Endothelial cell of umbilical vein (primary cell): Measurements from ENCODE around the gene FOXF1. TPM values are rescaled to one million over a fixed set of nuclear protein-coding genes. Genes with fewer than 3 reads are reported as not detected.

Experiments
- BruUV-seq: library from RNA; stranded (reverse); fragments of 400-500 nt; replicated peaks from 2 replicates; lab custom pipeline; 2021; lab: Mats Ljungman, UMichigan
- CTCF ChIA-PET: fragments of 300-600, 350-600 bp; sonication (Branson Sonifier 250); formaldehyde crosslinking; loops from one replicate; lab custom pipeline; 2021; ENCODE audit warnings: antibody characterized with exemption, inconsistent platforms; lab: Charles Lee
- POLR2A ChIA-PET: fragments of 300-600, 350-600 bp; sonication (Branson Sonifier 250); formaldehyde crosslinking; loops from one replicate; lab custom pipeline; 2021; ENCODE audit warnings: antibody characterized with exemption, inconsistent platforms; lab: Charles Lee
- DNase-seq: peaks from one replicate; pipeline ENCODE4 v3.0.0-alpha.2; 2011; ENCODE audit warnings: low read depth, low spot score
- FAIRE-seq: peaks from 2 replicates; lab custom pipeline; 2011; peaks lifted over from hg19 to GRCh38; lab: Jason Lieb, UNC
- H2AFZ ChIP-seq: 2 replicates; pipeline ENCODE4 v1.6.0; 2012; ENCODE audit warnings: low read depth, low read length, control low read depth, inconsistent platforms
- H3K27ac ChIP-seq: 2 replicates; pipeline ENCODE4 v1.5.1; 2011; ENCODE audit warnings: low read depth, mild to moderate bottlenecking, control low read depth, low read length, moderate library complexity; ENCODE audit not compliant: insufficient read depth
- H3K27me3 ChIP-seq, 2 experiments: 2 replicates each; pipeline versions ENCODE4 v1.6.0 to v1.6.1; 2011; ENCODE audit warnings: low read length in 2 of 2, mixed read lengths in 1 of 2; ENCODE audit not compliant: control insufficient read depth in 2 of 2, insufficient read depth in 2 of 2
- H3K36me3 ChIP-seq, 2 experiments: 2 replicates in 1 of 2; 3 replicates in 1 of 2; pipeline ENCODE4 v1.5.1; 2011; ENCODE audit warnings: low read length in 2 of 2, mild to moderate bottlenecking in 1 of 2, moderate library complexity in 1 of 2; ENCODE audit not compliant: control insufficient read depth in 2 of 2, insufficient read depth in 2 of 2; ENCODE audit errors: extremely low read depth in 1 of 2
- H3K4me1 ChIP-seq: 3 replicates; pipeline ENCODE4 v1.5.1; 2011; ENCODE audit warnings: mild to moderate bottlenecking, low read length; ENCODE audit not compliant: control insufficient read depth, insufficient read depth; ENCODE audit errors: extremely low read depth
- H3K4me2 ChIP-seq: 2 replicates; pipeline ENCODE4 v1.6.1; 2011; ENCODE audit warnings: low read length, control low read depth, mixed read lengths; ENCODE audit not compliant: insufficient read depth
- H3K4me3 ChIP-seq, 3 experiments: fragments of 200-600 bp in 1 of 3; sonication (generic), shearing (Covaris generic) in 1 of 3; replicated peaks in 1 of 3; 2 replicates each; pipeline ENCODE4 v1.5.1; 2011 to 2016; ENCODE audit warnings: control low read depth in 3 of 3, low read length in 3 of 3, mild to moderate bottlenecking in 2 of 3, inconsistent platforms in 1 of 3, low read depth in 1 of 3, moderate library complexity in 1 of 3; ENCODE audit not compliant: insufficient read depth in 1 of 3
- H3K79me2 ChIP-seq: 2 replicates; pipeline ENCODE4 v1.6.0; 2012; ENCODE audit warnings: low read length, inconsistent platforms; ENCODE audit not compliant: control insufficient read depth, insufficient read depth
- H3K9ac ChIP-seq: replicated peaks from 2 replicates; pipeline ENCODE3; 2011; ENCODE audit warnings: low read length, control low read depth; ENCODE audit not compliant: insufficient read depth; ENCODE audit errors: extremely low read depth
- H3K9me1 ChIP-seq: replicated peaks from 3 replicates; pipeline ENCODE4 v1.6.0; 2011; ENCODE audit warnings: mild to moderate bottlenecking, low read length; ENCODE audit not compliant: control insufficient read depth, insufficient read depth; ENCODE audit errors: extremely low read depth
- H3K9me3 ChIP-seq: replicated peaks from 2 replicates; pipeline ENCODE4 v1.5.1; 2012; ENCODE audit warnings: low read length, inconsistent platforms; ENCODE audit not compliant: control insufficient read depth, insufficient read depth
- H4K20me1 ChIP-seq: replicated peaks from 2 replicates; pipeline ENCODE3; 2011; ENCODE audit warnings: mild to moderate bottlenecking, low read length; ENCODE audit not compliant: control insufficient read depth, insufficient read depth; ENCODE audit errors: extremely low read depth
- CTCF ChIP-seq, 2 donors: IDR thresholded peaks; 1 replicate in 1 of 2; 2 replicates in 1 of 2; pipeline ENCODE4 v1.5.1; 2011; ENCODE audit warnings: low read length in 2 of 2, mild to moderate bottlenecking in 2 of 2, moderate library complexity in 2 of 2, control low read depth in 1 of 2, inconsistent platforms in 1 of 2, low read depth in 1 of 2; ENCODE audit not compliant: insufficient read depth in 1 of 2; ENCODE audit errors: extremely low read depth in 1 of 2
- EZH2 ChIP-seq: IDR thresholded peaks from 2 replicates; pipeline ENCODE4 v1.6.1; 2012; ENCODE audit warnings: borderline replicate concordance, low read depth, mild to moderate bottlenecking, moderate library complexity, low read length, inconsistent platforms; ENCODE audit not compliant: severe bottlenecking
- FOS ChIP-seq: IDR thresholded peaks from 2 replicates; pipeline ENCODE4 v1.6.1; 2011; ENCODE audit warnings: mild to moderate bottlenecking, low read length, moderate library complexity, borderline replicate concordance; ENCODE audit not compliant: insufficient read depth
- GATA2 ChIP-seq: IDR thresholded peaks from 2 replicates; pipeline ENCODE4 v1.7.0; 2011; ENCODE audit warnings: low read depth, mild to moderate bottlenecking, moderate library complexity, mixed read lengths, low read length; ENCODE audit not compliant: insufficient read length, insufficient read depth
- JUN ChIP-seq: IDR thresholded peaks from 2 replicates; pipeline ENCODE4 v1.6.1; 2011; ENCODE audit warnings: borderline replicate concordance, low read depth; ENCODE audit not compliant: insufficient read length, insufficient read depth
- MAX ChIP-seq: IDR thresholded peaks from 2 replicates; pipeline ENCODE4 v1.6.1; 2011; ENCODE audit not compliant: insufficient read depth, insufficient read length
- MYC ChIP-seq: IDR thresholded peaks from one replicate; pipeline ENCODE4 v1.6.1; 2011; ENCODE audit warnings: mild to moderate bottlenecking, low read depth, low read length
- POLR2A ChIP-seq: IDR thresholded peaks from 2 replicates; pipeline ENCODE4 v1.6.1; 2012; ENCODE audit warnings: low read depth, mild to moderate bottlenecking, control low read depth, low read length
- POLR2AphosphoS5 ChIP-seq: IDR thresholded peaks from 2 replicates; pipeline ENCODE4 v1.6.1; 2012; ENCODE audit warnings: low read depth, mild to moderate bottlenecking, control low read depth, low read length, moderate library complexity; ENCODE audit not compliant: insufficient read depth
- dilution Hi-C: fragments of 300-500 bp; cut with MboI; formaldehyde crosslinking; loops from one replicate; pipeline ENCODE4 v1.15.0; 2019; ENCODE audit warnings: low sequenced_read_pairs; ENCODE audit not compliant: extremely low pct_ligation_motif_present
- intact Hi-C: fragments of 100-400 bp; cut with micrococcal nuclease; formaldehyde crosslinking; loops from one replicate; pipeline ENCODE4 v1.10.0; 2022
- polyA plus RNA-seq, 4 experiments: library from polyadenylated mRNA; depleted of rRNA in 3 of 4; stranded (reverse) in 3 of 4; unstranded in 1 of 4; fragments of >200 nt; gene quantifications; 2 replicates each; pipeline versions ENCODE4 v1.2.1 to v1.2.3, GENCODE V29; 2011 to 2012; ENCODE audit warnings: missing spikeins in 1 of 4
- total RNA-seq: library from RNA; stranded (reverse); gene quantifications from 2 replicates; pipeline ENCODE4 v1.2.3, GENCODE V29; 2021

The FOXF1 gene
- total and polyA plus RNA-seq, 2 donors (not counting 3 experiments of a cell fraction or from before 2014, with no cell fraction given) = 1.0 to 1.1 TPM

GRCh38 chr16:86465434-86465833, 44.9 kb upstream of the FOXF1 start:
- TF ChIP-seq GATA2 = no peak
- no peak for TF ChIP-seq EZH2
- TF ChIP-seq POLR2AphosphoS5 = no peak
- TF ChIP-seq CTCF (IDR thresholded peaks at IDR 0.05; ENCODE audit: extremely low read depth in 1 of 2, insufficient read depth in 1 of 2, low read depth in 1 of 2, low read length in 2 of 2) = no peak
- TF ChIP-seq JUN = no peak
- TF ChIP-seq FOS = no peak
- no peak for TF ChIP-seq MAX
- TF ChIP-seq POLR2A = no peak
- TF ChIP-seq MYC = no peak
- intact Hi-C loops = no loop called here
- no peak overlapping the region for H3K4me3 ChIP-seq
- no peaks in the 10 kb centered on the region for H3K9me1 ChIP-seq
- H3K9me3 ChIP-seq = no peaks in the 10 kb centered on the region
- H3K79me2 ChIP-seq = no peaks in the 10 kb centered on the region
- no peaks in the 10 kb centered on the region for H3K36me3 ChIP-seq
- no peak for FAIRE-seq
- H4K20me1 ChIP-seq = no peaks in the 10 kb centered on the region
- no TSS peak for BruUV-seq
- CTCF ChIA-PET = no interaction called here
- no peak overlapping the region for H3K9ac ChIP-seq
- no peak overlapping the region for H3K27ac ChIP-seq
- no peak overlapping the region for H3K4me2 ChIP-seq
- no peak for DNase-seq
- H3K4me1 ChIP-seq = no peaks in the 10 kb centered on the region
- dilution Hi-C loops = no loop called here
- POLR2A ChIA-PET = no interaction called here
- peaks cover 0 to 3% of the 10 kb centered on the region in 2 experiments for H3K27me3 ChIP-seq
- H2AFZ ChIP-seq = no peak overlapping the region
